Heart right ventricle (tissue), 16 donors: Measurements from ENCODE around the gene NUP98. TPM values are rescaled to one million over a fixed set of nuclear protein-coding genes. Genes with fewer than 3 reads are reported as not detected.
"Not testable (repeated sequence)": the region's sequence is repeated elsewhere in the genome, so short reads cannot be mapped to it uniquely, and the experiment has no call there.

Experiments
- ATAC-seq, 8 donors: fragments of 200-7000 bp; cut with Tn5 transposase; one replicate each; pipeline ENCODE4 v1.9.1; 2020; ENCODE audit warnings: mild to moderate bottlenecking in 8 of 8, moderate library complexity in 8 of 8, moderate number of reproducible peaks in 1 of 8
- DNase-seq, 2 donors: peaks; one replicate each; pipeline ENCODE4 v3.0.0-alpha.2; 2020
- H3K27ac ChIP-seq, 10 donors: fragments of 200-600 bp; sonication (generic) in 2 of 10; one replicate each; pipeline versions ENCODE4 v1.5.0 to v1.8.0; 2020 to 2022; ENCODE audit warnings: mild to moderate bottlenecking in 3 of 10
- H3K27me3 ChIP-seq, 7 donors: fragments of 200-600 bp; one replicate each; pipeline ENCODE4 v1.8.0; 2021 to 2022; ENCODE audit warnings: mild to moderate bottlenecking in 2 of 7
- H3K36me3 ChIP-seq, 9 donors: fragments of 200-600 bp; sonication (generic) in 1 of 9; one replicate each; pipeline versions ENCODE4 v1.5.0 to v1.8.0; 2020 to 2022; ENCODE audit warnings: mild to moderate bottlenecking in 2 of 9
- H3K4me1 ChIP-seq, 9 donors: fragments of 200-600 bp; sonication (generic) in 1 of 9; one replicate each; pipeline versions ENCODE4 v1.5.0 to v1.8.0; 2020 to 2022; ENCODE audit warnings: mild to moderate bottlenecking in 4 of 9
- H3K4me3 ChIP-seq, 10 donors: fragments of 200-600 bp; sonication (generic) in 2 of 10; one replicate each; pipeline versions ENCODE4 v1.5.0 to v1.8.0; 2020 to 2022; ENCODE audit warnings: mild to moderate bottlenecking in 7 of 10, moderate library complexity in 2 of 10
- H3K9me3 ChIP-seq, 11 donors: fragments of 200-600 bp in 10 of 11; sonication (generic) in 2 of 11; one replicate each; pipeline versions ENCODE4 v1.5.0 to v1.8.0; 2013 to 2022; ENCODE audit warnings: mild to moderate bottlenecking in 2 of 11, control low read depth in 1 of 11, moderate library complexity in 1 of 11
- WGBS, 2 donors: extraction: QIAGEN DNeasy Blood & Tissue Kit; methylation state at CpG; one replicate each; pipeline ENCODE4 v1.1.7; 2013; ENCODE audit warnings: inconsistent platforms in 1 of 2; 5-methylcytosine and 5-hydroxymethylcytosine counted together
- intact Hi-C, 10 donors: fragments of 100-400 bp; cut with DNase I; formaldehyde crosslinking; loops; one replicate each; pipeline versions ENCODE4 v1.11.1 to v1.14.2; 2022
- polyA plus RNA-seq, 2 donors: library from polyadenylated mRNA; stranded (reverse); fragments of 200-250 nt; gene quantifications; one replicate each; pipeline ENCODE4 v1.2.3, GENCODE V29; 2013
- total RNA-seq, 10 donors: library from RNA; stranded (reverse); fragmentation: NEBNext Ultra II Directional in 3 of 10; extraction: Animal tissue kit (Norgen Biotek cat#: 25700) in 3 of 10; gene quantifications; one replicate each; pipeline versions ENCODE4 v1.2.1 to v1.2.4, GENCODE V29; 2021 to 2023
- TF ChIP-seq, protein P1 (sequence below), 9 donors: fragments of 200-600 bp; sonication (generic) in 2 of 9; IDR thresholded peaks; one replicate each; pipeline versions ENCODE4 v1.5.0 to v1.8.0; 2021 to 2022; ENCODE audit warnings: antibody characterized with exemption in 9 of 9, mild to moderate bottlenecking in 5 of 9, moderate library complexity in 1 of 9
- donor health status: Arrhythmogenic right ventricular cardiomyopathy.
- donor health status: ischemic (EF 13 %, LVEDD 7.1; RV severe dilation, severe dysfunction).
- donor health status: healthy with polysubstance abuse.
- donor health status: DM: no; HTN: yes; CAD: no.
- donor health status: DM: no; HTN: no; CAD: no.
- donor health status: ischemic (EF 25% LVEDD 6.9; RV normal size, moderate dysfunction).
- donor health status: ischemic (EF 25% LVEDD 5.7; RV mildly dilated, moderate dysfunction).
- donor health status: healthy.
- donor health status: DM: yes; HTN: yes; CAD: no.
- donor health status: Ischemic cardiomyopathy.
- donor health status: ischemic (EF 35%, LVEDD 5.7; RV mildly dilated, moderate dysfunction).
- donor health status: nonischemic (EF 11% LVEDD 7.7; RV severe dilation, severe dysfunction).
- donor health status: DM: yes; HTN: yes; CAD: no.
- donor health status: PGD.
- donor health status: ischemic (EF 29% LVEDD 5.4; RV normal size, mild dysfunction).
- donor health status: nonischemic (EF 23%, LVEDD 6.1; RV moderate dilation, normal function).

The NUP98 gene
- total and polyA plus RNA-seq, 12 donors, result 11.1 to 65.5 (median 46.0) TPM

DNA sequence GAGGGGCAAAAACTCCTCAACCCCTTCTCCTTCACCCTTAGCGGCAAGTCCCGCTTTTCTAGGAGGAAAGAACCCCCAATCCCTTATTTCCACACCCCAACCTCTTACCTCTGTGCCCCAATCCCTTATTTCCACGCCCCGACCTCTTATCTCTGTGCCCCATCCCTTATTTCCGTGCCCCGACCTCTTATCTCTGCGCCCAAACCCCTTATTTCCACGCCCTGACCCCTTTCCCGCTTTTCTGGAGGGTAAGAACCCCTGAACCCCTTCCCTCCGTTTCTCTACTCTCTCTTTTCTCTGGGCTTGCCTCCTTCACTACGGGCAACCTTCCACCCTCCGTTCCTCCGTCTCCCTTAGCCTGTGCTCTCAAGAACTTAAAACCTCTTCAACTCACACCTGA lies 148.5 kb downstream of the NUP98 start:
- 83 to 87% methylated on average over 13 of the region's 13 CpGs for WGBS, 2 donors
- H3K36me3 ChIP-seq, intact Hi-C loops, H3K9me3 ChIP-seq, H3K4me3 ChIP-seq, DNase-seq, ATAC-seq, H3K27ac ChIP-seq: not testable (repeated sequence)
- peaks cover 0 to 17% (median 0%) of the 10 kb centered on the region in 7 donors for H3K27me3 ChIP-seq
- H3K4me1 ChIP-seq, result peaks cover 0 to 19% (median 6%) of the 10 kb centered on the region in 9 donors

DNA sequence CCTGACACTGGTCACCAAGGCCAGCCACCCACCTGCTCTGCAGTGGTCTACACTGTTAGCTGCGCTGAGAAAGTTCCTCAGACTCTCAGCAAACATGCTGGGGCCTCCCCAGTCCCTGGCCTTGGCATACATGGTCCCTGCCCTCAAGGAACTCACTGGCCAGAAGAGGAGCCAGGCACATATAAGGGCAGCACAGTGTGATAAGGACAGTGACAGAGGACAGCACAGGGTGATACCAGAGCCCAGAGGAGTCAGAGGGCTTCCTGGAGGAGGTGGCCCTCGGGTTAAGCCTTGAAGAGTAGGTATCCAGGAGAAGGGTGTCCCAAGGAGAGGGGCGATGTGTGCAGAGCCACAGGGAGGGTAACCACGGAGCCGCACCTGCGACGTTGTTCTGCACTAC lies 151.8 kb downstream of the NUP98 start:
- H3K4me3 ChIP-seq, result peak overlapping the region in 1 of 10 donors; percentile 3
- WGBS, 2 donors, result 89% methylated on average over 7 of the region's 7 CpGs

DNA sequence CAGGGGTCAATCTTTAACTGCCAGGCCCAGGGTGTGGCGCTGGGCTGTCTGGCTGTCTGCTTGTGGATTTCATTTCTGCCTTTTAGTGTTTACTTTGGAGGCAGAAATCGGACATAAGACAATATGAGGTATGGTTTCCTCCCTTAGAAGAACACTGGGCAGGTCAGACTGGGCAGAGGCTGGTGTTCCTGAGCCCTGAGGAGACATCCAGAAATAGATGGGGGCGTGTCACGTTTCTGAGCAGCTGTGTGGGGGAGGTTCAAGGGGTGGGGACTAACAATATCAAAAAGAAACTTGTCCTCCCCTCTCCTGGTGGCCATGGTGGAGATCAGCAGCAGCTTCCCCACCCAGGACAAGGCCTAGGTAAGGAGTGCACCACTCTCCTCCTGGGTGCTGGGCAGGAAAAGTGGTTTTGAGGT lies 152.5 kb downstream of the NUP98 start, which contains the start of gene ART1:
TSS of gene ART1 (plus strand) at position 312 of the 419 bp plus-strand sequence. CDS start 14,086 bp downstream, outside the sequence.
- Histone ChIP-seq H3K9me3 (no peaks in the 10 kb centered on the region), H3K4me3 (peak within 1 kb of the TSS in 1 of 10 donors; percentile 3), H3K36me3 (no peaks in the 10 kb centered on the region), H3K4me1 (peaks cover 3 to 34% (median 19%) of the 10 kb centered on the region in 9 donors), H3K27me3 (peaks cover 0 to 39% (median 0%) of the 10 kb centered on the region in 7 donors), H3K27ac (peak within 1 kb of the TSS in 9 of 10 donors; percentile 14 to 70 (median 52))
- ATAC-seq, result peak; percentile 17 to 83 (median 71)
- WGBS, 2 donors, result 56 to 59% methylated on average over 4 of the region's 4 CpGs
- intact Hi-C loops, result no loop called here
- TF ChIP-seq, protein P1, sequence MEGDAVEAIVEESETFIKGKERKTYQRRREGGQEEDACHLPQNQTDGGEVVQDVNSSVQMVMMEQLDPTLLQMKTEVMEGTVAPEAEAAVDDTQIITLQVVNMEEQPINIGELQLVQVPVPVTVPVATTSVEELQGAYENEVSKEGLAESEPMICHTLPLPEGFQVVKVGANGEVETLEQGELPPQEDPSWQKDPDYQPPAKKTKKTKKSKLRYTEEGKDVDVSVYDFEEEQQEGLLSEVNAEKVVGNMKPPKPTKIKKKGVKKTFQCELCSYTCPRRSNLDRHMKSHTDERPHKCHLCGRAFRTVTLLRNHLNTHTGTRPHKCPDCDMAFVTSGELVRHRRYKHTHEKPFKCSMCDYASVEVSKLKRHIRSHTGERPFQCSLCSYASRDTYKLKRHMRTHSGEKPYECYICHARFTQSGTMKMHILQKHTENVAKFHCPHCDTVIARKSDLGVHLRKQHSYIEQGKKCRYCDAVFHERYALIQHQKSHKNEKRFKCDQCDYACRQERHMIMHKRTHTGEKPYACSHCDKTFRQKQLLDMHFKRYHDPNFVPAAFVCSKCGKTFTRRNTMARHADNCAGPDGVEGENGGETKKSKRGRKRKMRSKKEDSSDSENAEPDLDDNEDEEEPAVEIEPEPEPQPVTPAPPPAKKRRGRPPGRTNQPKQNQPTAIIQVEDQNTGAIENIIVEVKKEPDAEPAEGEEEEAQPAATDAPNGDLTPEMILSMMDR (IDR thresholded peaks at IDR 0.05), result peak in 2 of 9 donors; percentile 7 to 18
- peak; percentile 28 to 53 for DNase-seq

More for the DNA sequence above, 151.8 kb downstream of the NUP98 start:
- no peaks in the 10 kb centered on the region for H3K36me3 ChIP-seq
- peak in 1 of 8 donors; percentile 4 for ATAC-seq
- DNase-seq, result no peak
- H3K27me3 ChIP-seq, result peaks cover 0 to 39% (median 0%) of the 10 kb centered on the region in 7 donors
- TF ChIP-seq, protein P1 (IDR thresholded peaks at IDR 0.05), result no peak
- H3K27ac ChIP-seq, result peak overlapping the region in 1 of 10 donors; percentile 26
- peaks cover 3 to 34% (median 19%) of the 10 kb centered on the region in 9 donors for H3K4me1 ChIP-seq
- intact Hi-C loops, result no loop called here
- no peaks in the 10 kb centered on the region for H3K9me3 ChIP-seq

DNA sequence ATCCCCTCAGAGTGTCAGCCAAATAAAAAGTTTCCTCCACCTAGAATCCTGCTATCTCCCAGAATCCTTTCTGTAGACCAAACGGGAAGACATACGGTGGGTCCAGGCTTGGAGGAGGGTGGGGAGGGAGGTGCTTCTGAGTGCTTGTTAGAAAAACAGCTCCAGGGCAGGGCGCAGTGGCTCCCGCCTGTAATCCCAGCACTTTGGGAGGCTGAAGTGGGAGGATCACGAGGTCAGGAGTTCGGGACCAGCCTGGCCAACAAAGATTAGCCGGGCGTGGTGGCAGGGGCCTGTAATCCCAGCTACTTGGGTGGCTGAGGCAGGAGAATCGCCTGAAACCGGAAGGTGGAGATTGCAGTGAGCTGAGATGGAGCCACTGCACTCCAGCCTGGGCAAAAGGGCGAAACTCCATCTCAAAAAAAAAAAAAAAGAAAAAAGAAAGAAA lies 154.2 kb downstream of the NUP98 start:
- 34 to 37% methylated on average over 11 of the region's 11 CpGs for WGBS, 2 donors
- intact Hi-C loops, ATAC-seq, H3K9me3 ChIP-seq, H3K36me3 ChIP-seq, DNase-seq: not testable (repeated sequence)
- peak overlapping the region in 9 of 10 donors; percentile 42 to 72 (median 67) for H3K4me3 ChIP-seq
- H3K27ac ChIP-seq, result peak overlapping the region in 8 of 10 donors; percentile 63 to 86 (median 78)
- H3K27me3 ChIP-seq, result peaks cover 0 to 39% (median 0%) of the 10 kb centered on the region in 7 donors
- peaks cover 3 to 34% (median 19%) of the 10 kb centered on the region in 9 donors for H3K4me1 ChIP-seq

DNA sequence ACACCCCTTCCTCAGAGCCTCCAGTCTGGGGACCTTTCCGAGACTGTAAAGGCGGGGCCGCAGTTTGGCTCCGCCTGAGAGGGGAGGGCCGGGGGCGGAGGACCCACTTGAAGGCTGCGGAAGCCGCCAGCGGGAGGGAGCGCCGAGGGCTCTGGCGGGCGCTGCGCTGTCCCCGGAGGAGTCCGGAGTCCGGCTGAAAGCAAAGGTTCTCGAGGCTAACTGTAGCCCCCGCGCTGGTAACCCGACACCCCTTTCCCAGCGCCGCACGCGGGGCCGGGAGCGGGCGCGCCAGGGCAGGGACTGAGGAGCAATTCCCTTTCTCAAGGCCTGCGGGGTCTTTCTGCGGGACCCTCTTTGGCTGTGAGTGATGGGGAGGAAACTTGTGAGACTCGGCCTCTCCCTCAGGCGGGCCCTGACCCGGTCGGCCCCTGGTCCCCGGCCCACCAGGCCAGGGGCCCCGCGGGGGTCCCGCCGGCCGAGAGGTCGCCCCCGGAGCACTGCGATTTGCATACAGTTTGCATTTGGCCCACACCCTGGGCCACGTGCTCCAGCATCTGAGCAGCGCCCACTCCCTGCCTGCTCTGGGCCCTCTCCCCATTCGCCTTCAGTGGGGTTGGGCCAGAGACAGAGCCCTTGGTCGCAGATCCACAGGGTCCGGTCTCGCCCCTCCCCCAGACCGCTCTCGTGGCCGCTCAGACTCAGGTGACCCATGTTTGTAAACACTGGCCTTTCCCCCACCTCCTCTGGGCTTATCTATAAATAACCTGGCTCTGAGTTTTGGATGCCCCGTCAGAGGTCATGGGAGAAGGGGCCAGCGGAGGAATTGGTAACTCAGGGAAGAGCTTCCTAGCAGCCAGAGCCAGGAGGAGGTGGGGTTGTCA lies 155.0 kb downstream of the NUP98 start:
- intact Hi-C loops, result no loop called here
- Histone ChIP-seq H3K27me3 (peaks cover 0 to 39% (median 0%) of the 10 kb centered on the region in 7 donors), H3K4me1 (peaks cover 3 to 34% (median 19%) of the 10 kb centered on the region in 9 donors), H3K36me3 (no peaks in the 10 kb centered on the region), H3K9me3 (no peaks in the 10 kb centered on the region), H3K27ac (peak overlapping the region; percentile 13 to 86 (median 74)), H3K4me3 (peak overlapping the region; percentile 42 to 72 (median 65))
- ATAC-seq, result peak; percentile 89 to 95 (median 92)
- DNase-seq, result peak; percentile 84 to 86
- 1 to 2% methylated on average over 55 of the region's 55 CpGs for WGBS, 2 donors
- TF ChIP-seq, protein P1 (IDR thresholded peaks at IDR 0.05), result no peak
